Esophagus muscularis mucosa (tissue), 3 donors: ENCODE results near the gene RABEPK.

Experiments used
- POLR2A ChIP-seq: fragments of 450-650 bp; IDR thresholded peaks from one replicate; pipeline ENCODE4 v1.6.1; 2017; ENCODE audit warnings: antibody characterized with exemption, moderate library complexity, mild to moderate bottlenecking, low read depth
- TF ChIP-seq, protein P1 (sequence below), 3 experiments: fragments of 200-600 bp in 2 of 3; fragments of 450-650 bp in 1 of 3; sonication (generic) in 2 of 3; IDR thresholded peaks; one replicate each; pipeline ENCODE4 v1.5.1; 2017 to 2019; ENCODE audit warnings: antibody characterized with exemption in 3 of 3, mild to moderate bottlenecking in 2 of 3, moderate library complexity in 1 of 3

DNA sequence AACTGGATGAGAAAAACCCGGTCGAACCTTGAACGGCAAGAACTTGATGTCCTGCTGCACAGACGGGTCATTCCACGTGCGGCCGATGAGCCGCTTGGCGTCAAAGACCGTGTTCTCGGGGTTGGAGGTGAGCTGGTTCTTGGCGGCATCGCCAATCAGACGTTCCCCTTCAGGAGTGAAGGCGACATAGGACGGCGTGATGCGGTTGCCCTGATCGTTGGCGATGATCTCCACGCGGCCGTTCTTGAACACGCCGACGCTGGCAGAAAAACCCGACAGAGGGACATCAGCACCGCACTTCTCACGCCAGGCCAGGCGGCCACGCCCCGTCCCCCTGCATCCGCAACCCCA, 40.3 kb downstream of the RABEPK start:
- TF ChIP-seq, protein P1, sequence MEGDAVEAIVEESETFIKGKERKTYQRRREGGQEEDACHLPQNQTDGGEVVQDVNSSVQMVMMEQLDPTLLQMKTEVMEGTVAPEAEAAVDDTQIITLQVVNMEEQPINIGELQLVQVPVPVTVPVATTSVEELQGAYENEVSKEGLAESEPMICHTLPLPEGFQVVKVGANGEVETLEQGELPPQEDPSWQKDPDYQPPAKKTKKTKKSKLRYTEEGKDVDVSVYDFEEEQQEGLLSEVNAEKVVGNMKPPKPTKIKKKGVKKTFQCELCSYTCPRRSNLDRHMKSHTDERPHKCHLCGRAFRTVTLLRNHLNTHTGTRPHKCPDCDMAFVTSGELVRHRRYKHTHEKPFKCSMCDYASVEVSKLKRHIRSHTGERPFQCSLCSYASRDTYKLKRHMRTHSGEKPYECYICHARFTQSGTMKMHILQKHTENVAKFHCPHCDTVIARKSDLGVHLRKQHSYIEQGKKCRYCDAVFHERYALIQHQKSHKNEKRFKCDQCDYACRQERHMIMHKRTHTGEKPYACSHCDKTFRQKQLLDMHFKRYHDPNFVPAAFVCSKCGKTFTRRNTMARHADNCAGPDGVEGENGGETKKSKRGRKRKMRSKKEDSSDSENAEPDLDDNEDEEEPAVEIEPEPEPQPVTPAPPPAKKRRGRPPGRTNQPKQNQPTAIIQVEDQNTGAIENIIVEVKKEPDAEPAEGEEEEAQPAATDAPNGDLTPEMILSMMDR (IDR thresholded peaks at IDR 0.05): no peak
- no peak for TF ChIP-seq POLR2A
